Measurements from ENCODE around the gene LGALS13.
"Not testable (repeated sequence)": the region's sequence is repeated elsewhere in the genome, so short reads cannot be mapped to it uniquely, and the experiment has no call there.

LGALS13 gene

DNA sequence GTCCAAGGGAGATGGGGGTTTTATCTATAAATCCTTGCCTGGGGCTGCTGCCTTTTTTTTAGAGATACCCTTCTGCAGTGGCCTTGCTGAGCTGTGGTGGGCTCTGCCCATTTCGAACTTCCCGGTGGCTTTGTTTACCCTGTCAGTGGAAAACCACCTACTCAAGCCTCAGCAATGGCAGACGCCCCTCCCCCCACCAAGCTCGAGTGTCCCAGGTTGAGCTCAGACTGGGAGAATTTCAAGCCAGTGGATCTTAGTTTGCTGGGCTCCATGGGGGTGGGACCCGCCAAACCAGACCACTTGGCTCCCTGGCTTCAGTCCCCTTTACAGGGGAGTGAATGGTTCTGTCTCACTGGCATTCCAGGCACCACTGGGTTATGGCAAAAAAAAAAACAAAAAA, 21.6 kb downstream of the LGALS13 start:
- DNase-seq, result no peak

- not testable (repeated sequence) for DNase-seq
Measured at GRCh38 chr19:39627631-39628030, 25.3 kb downstream of the LGALS13 start.

GRCh38 chr19:39631178-39631577, 28.9 kb downstream of the LGALS13 start:
- no peak for DNase-seq

- no peak for DNase-seq
Measured at GRCh38 chr19:39631626-39632025, 29.3 kb downstream of the LGALS13 start.

- DNase-seq, result no peak
Measured at GRCh38 chr19:39637891-39638290, 35.6 kb downstream of the LGALS13 start.

DNA sequence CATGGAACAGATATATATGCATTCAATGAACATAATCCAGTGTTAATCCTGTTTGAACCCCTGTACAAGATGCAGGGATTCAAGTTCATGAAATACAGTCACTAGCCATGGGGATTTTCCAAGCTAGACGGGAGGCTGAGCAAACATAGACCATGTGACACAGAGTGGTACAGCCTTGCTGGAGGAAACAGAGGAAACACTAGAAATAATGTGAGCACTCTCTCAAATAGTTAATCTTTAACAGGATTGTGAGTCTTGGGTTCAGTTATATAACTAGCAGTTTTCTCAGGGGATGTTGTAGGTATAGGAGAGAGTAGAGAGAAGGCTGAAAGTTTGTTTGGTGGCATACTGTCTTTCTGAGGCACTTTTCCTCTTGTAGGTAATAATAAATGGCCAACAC, 39.4 kb downstream of the LGALS13 start:
- DNase-seq, result no peak

- no peak for DNase-seq
Measured at GRCh38 chr19:39643591-39643990, 41.3 kb downstream of the LGALS13 start.

DNA sequence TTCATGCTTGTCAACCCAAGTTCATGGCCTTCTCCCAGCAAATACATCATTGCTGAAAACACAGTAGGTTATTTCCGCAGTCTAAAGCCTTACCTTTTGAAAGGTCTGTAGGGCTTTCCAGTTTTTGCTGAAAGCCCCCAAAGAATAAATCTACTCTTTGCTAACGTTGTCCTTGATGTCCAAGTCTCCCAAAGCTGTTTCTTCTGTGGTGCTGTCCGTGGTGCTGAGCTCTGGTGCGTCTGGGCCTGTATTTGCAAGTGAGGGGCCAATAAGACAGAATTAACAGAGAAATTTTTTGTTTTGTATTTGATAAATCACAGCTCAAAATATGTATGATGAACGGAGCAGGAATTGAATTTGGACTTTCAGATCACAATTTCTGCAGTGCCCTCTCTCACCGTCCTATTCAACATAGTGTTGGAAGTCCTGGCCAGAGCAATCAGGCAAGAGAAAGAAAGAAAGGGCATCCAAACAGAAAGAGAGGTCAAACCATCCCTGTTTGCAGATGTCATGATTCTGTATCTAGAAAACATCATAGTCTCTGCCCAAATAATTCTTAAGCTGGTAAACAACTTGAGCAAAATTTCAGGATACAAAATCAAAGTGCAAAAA, 43.6 kb downstream of the LGALS13 start:
- no peak for DNase-seq

GRCh38 chr19:39647918-39648317, 45.6 kb downstream of the LGALS13 start:
- no peak for DNase-seq

DNA sequence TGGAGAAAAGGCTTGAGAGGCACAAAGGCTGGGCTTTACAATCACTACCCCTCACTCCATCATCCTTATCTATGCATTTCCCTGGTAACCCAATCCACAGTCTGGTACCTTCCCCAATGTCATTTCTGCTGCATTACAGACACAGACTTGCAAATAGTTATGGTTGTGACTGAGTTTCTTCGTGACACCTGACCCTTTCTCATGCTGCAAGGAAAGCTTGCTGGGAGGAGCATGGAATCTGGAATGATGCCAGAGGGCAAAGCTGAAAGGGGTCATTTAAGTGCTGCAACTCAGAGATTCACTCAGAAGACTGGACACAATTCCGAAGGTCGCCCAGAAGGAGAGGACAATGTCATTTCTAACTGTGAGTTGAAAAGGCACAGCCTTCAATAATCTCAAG, 53.3 kb downstream of the LGALS13 start, which contains the start of gene LGALS16:
Gene LGALS16, plus strand, starts transcription at position 301 of the 400 bp plus-strand sequence. Its CDS starts 49 bp downstream, at position 350.
- DNase-seq, result no peak
